B cell (primary cell): ENCODE measurements around the gene BMP7. TPM values are rescaled to one million over a fixed set of nuclear protein-coding genes. Genes with fewer than 3 reads are reported as not detected.

ENCODE experiments used
- ATAC-seq: fragments of 200-7000 bp; cut with Tn5 transposase; one replicate; pipeline ENCODE4 v1.10.0; 2021; ENCODE audit warnings: low read depth, mild to moderate bottlenecking, moderate number of reproducible peaks, moderate library complexity
- CTCF ChIA-PET: fragments of 350-600 bp; sonication (Branson Sonifier 250); formaldehyde crosslinking; loops from one replicate; lab custom pipeline; 2021; ENCODE audit warnings: antibody characterized with exemption, inconsistent platforms; lab: Charles Lee
- POLR2A ChIA-PET: fragments of 350-600 bp; sonication (Branson Sonifier 250); formaldehyde crosslinking; loops from one replicate; lab custom pipeline; 2021; ENCODE audit warnings: antibody characterized with exemption; lab: Charles Lee
- DNase-seq: peaks from one replicate; pipeline ENCODE4 v3.0.0; 2013
- H2AFZ ChIP-seq: 2 replicates; pipeline ENCODE4 v1.6.1; 2012; ENCODE audit warnings: mild to moderate bottlenecking, low read depth, low read length; ENCODE audit not compliant: insufficient read depth, poor library complexity, severe bottlenecking
- H3K27ac ChIP-seq, 2 donors: 1 replicate in 1 of 2; 2 replicates in 1 of 2; pipeline ENCODE4 v1.5.1; 2012 to 2013; ENCODE audit warnings: low read length in 2 of 2, mild to moderate bottlenecking in 2 of 2, moderate library complexity in 1 of 2
- H3K27me3 ChIP-seq, 4 experiments: fragments of 200-600 bp in 1 of 4; sonication (generic) in 1 of 4; replicated peaks in 1 of 4; 1 replicate in 2 of 4; 2 replicates in 2 of 4; pipeline versions ENCODE4 v1.6.1 to v1.7.0; 2013 to 2016; ENCODE audit warnings: low read length in 3 of 4, mild to moderate bottlenecking in 2 of 4, mixed read lengths in 1 of 4, moderate library complexity in 1 of 4; ENCODE audit not compliant: insufficient read depth in 4 of 4, control insufficient read depth in 3 of 4; ENCODE audit errors: control extremely low read depth in 1 of 4
- H3K36me3 ChIP-seq, 2 experiments: replicated peaks in 1 of 2; 1 replicate in 1 of 2; 2 replicates in 1 of 2; pipeline versions ENCODE4 v1.6.1 to v1.7.1; 2013; ENCODE audit warnings: low read length in 1 of 2; ENCODE audit not compliant: insufficient read depth in 2 of 2, control insufficient read depth in 1 of 2; ENCODE audit errors: control extremely low read depth in 1 of 2, extremely low read depth in 1 of 2
- H3K4me1 ChIP-seq, 2 donors: fragments of 200-600 bp in 1 of 2; sonication (generic) in 1 of 2; 1 replicate in 1 of 2; 2 replicates in 1 of 2; pipeline versions ENCODE4 v1.5.1 to v1.6.1; 2013 to 2017; ENCODE audit warnings: low read length in 2 of 2; ENCODE audit not compliant: control insufficient read depth in 2 of 2, insufficient read depth in 2 of 2
- H3K4me2 ChIP-seq: replicated peaks from 2 replicates; pipeline ENCODE3; 2012; ENCODE audit warnings: mild to moderate bottlenecking, low read depth, low read length; ENCODE audit not compliant: poor library complexity, severe bottlenecking
- H3K4me3 ChIP-seq, 5 experiments: fragments of 200-600 bp in 1 of 5; sonication (generic) in 1 of 5; 1 replicate in 3 of 5; 2 replicates in 2 of 5; pipeline versions ENCODE4 v1.5.1 to v1.7.0; 2011 to 2016; ENCODE audit warnings: low read length in 4 of 5, mild to moderate bottlenecking in 4 of 5, low read depth in 2 of 5, control low read depth in 1 of 5, moderate library complexity in 1 of 5; ENCODE audit not compliant: insufficient read depth in 1 of 5; ENCODE audit errors: control extremely low read depth in 1 of 5, extremely low read depth in 1 of 5
- H3K79me2 ChIP-seq: fragments of 200-600 bp; sonication (generic); one replicate; pipeline ENCODE4 v1.6.0; 2016; ENCODE audit warnings: low read length; ENCODE audit not compliant: control insufficient read depth, insufficient read depth
- H3K9ac ChIP-seq: fragments of 200-600 bp; sonication (generic); 2 replicates; pipeline ENCODE4 v1.6.1; 2017; ENCODE audit warnings: mild to moderate bottlenecking, low read length, moderate library complexity
- H3K9me3 ChIP-seq, 3 donors: one replicate each; pipeline versions ENCODE4 v1.6.1 to v1.7.1; 2013; ENCODE audit warnings: low read length in 2 of 3; ENCODE audit not compliant: control insufficient read depth in 2 of 3, insufficient read depth in 1 of 3; ENCODE audit errors: control extremely low read depth in 1 of 3
- H4K20me1 ChIP-seq: 2 replicates; pipeline ENCODE4 v1.6.0; 2012; ENCODE audit warnings: mild to moderate bottlenecking, low read length; ENCODE audit not compliant: insufficient read depth, control insufficient read depth, poor library complexity, severe bottlenecking
- H3K27ac Mint-ChIP-seq: one replicate; pipeline ENCODE4 v1.8.0; 2021; ENCODE audit warnings: mixed read lengths
- H3K27me3 Mint-ChIP-seq: one replicate; pipeline ENCODE4 v1.8.0; 2021; ENCODE audit warnings: mixed read lengths
- H3K4me1 Mint-ChIP-seq: one replicate; pipeline ENCODE4 v1.8.0; 2021; ENCODE audit warnings: mixed read lengths
- H3K4me3 Mint-ChIP-seq: one replicate; pipeline ENCODE4 v1.8.0; 2021; ENCODE audit warnings: mixed read lengths
- H3K9me3 Mint-ChIP-seq: one replicate; pipeline ENCODE4 v1.8.0; 2022; ENCODE audit warnings: mixed read lengths; ENCODE audit not compliant: insufficient read depth
- EZH2 ChIP-seq: IDR thresholded peaks from 2 replicates; pipeline ENCODE4 v1.6.1; 2012; ENCODE audit warnings: borderline replicate concordance, low read depth, mild to moderate bottlenecking, moderate library complexity, low read length; ENCODE audit not compliant: insufficient read depth, poor library complexity, severe bottlenecking
- WGBS: methylation state at CpG from one replicate; pipeline ENCODE4 v1.1.5; 2013; ENCODE audit warnings: missing lambda C conversion rate; ENCODE audit not compliant: insufficient coverage; 5-methylcytosine and 5-hydroxymethylcytosine counted together
- intact Hi-C: fragments of 100-400 bp; cut with micrococcal nuclease; formaldehyde crosslinking; loops from one replicate; pipeline ENCODE4 v1.10.0; 2022
- polyA plus RNA-seq: library from polyadenylated mRNA; depleted of rRNA; stranded (reverse); fragments of >200 nt; gene quantifications from 2 replicates; pipeline ENCODE4 v1.2.3, GENCODE V29; 2012
- total RNA-seq, 2 donors: library from RNA; stranded (reverse); fragments of 120-200 nt in 1 of 2; gene quantifications; 1 replicate in 1 of 2; 2 replicates in 1 of 2; pipeline versions ENCODE4 v1.2.3 to v1.2.4, GENCODE V29; 2013 to 2022
- TF ChIP-seq, protein P1 (sequence below): fragments of 200-600 bp; IDR thresholded peaks from one replicate; pipeline ENCODE4 v1.8.0; 2022; ENCODE audit warnings: antibody characterized with exemption, mild to moderate bottlenecking

The BMP7 gene
- total and polyA plus RNA-seq, 2 donors (not counting 1 experiment from before 2014, with no cell fraction given) = not detected

DNA sequence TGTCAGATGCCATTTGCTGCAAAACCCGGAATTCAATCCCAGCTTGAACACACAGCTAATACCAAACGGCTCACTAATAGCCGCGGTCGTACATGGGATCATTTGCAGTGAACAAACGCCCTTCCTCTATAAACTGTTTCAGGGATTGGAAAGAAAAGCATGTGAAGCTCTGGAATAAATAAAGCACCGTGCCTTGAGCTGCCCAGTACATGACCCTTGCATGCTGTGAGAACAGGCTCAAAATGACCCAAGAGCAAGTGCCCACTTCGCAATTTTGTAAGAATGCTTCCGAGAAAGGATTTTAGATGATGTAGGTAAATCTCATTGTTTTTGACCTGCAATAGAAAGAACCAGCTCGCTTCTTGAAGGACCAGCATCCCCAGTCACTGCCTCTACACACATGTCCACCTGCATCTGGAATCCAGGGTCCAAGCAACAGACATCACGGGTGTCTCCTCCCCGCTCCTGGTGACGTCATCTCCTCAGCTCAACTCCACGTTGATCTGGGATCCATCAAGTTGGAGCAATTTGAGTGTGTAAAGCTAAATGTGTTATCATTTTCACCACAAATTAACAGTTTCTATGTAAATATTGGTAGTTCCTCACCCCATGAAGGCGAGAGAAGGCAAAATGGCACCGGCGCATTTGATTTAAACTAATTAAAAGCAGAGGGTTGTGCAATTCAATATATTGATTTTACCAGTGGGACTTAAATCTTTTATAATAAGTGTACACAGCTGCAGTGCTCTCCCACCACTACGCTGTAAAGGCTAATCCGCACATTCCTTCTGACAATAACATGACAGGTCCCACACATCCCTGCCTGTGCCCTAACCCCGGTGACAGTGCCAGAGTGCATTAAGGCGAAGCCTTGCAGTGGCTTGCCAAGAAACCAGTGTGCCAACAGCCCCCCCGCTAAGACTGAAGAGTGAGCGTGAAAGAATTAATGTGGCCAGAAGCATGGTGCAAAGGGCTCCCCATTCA lies 6.2 kb downstream of the BMP7 start:
- CTCF ChIA-PET = no interaction called here
- no peaks in the 10 kb centered on the region for H3K36me3 ChIP-seq
- H3K4me1 ChIP-seq = no peaks in the 10 kb centered on the region
- H3K27ac ChIP-seq = no peak overlapping the region
- H3K27me3 ChIP-seq = peaks cover 0 to 34% (median 16%) of the 10 kb centered on the region in 4 experiments
- no peaks in the 10 kb centered on the region for H4K20me1 ChIP-seq
- Mint-ChIP-seq H3K27me3 (peaks cover 59% of the 10 kb centered on the region), H3K27ac (no peak overlapping the region), H3K4me1 (no peaks in the 10 kb centered on the region), H3K9me3 (no peaks in the 10 kb centered on the region), H3K4me3 (no peak overlapping the region)
- no peak overlapping the region for H3K4me2 ChIP-seq
- ATAC-seq (no peak), DNase-seq (no peak)
- POLR2A ChIA-PET = no interaction called here
- intact Hi-C loops = no loop called here
- H3K4me3 ChIP-seq = no peak overlapping the region
- no peak for TF ChIP-seq EZH2
- TF ChIP-seq, protein P1, sequence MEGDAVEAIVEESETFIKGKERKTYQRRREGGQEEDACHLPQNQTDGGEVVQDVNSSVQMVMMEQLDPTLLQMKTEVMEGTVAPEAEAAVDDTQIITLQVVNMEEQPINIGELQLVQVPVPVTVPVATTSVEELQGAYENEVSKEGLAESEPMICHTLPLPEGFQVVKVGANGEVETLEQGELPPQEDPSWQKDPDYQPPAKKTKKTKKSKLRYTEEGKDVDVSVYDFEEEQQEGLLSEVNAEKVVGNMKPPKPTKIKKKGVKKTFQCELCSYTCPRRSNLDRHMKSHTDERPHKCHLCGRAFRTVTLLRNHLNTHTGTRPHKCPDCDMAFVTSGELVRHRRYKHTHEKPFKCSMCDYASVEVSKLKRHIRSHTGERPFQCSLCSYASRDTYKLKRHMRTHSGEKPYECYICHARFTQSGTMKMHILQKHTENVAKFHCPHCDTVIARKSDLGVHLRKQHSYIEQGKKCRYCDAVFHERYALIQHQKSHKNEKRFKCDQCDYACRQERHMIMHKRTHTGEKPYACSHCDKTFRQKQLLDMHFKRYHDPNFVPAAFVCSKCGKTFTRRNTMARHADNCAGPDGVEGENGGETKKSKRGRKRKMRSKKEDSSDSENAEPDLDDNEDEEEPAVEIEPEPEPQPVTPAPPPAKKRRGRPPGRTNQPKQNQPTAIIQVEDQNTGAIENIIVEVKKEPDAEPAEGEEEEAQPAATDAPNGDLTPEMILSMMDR = no peak
- no peak overlapping the region for H2AFZ ChIP-seq
- no peak overlapping the region for H3K9ac ChIP-seq
- no peaks in the 10 kb centered on the region for H3K79me2 ChIP-seq
- H3K9me3 ChIP-seq = peaks cover 0 to 2% (median 0%) of the 10 kb centered on the region in 3 donors
- WGBS = 67% methylated on average over 9 of the region's 23 CpGs
